Measurements from ENCODE around the gene SYNJ2.

Gene SYNJ2

DNA sequence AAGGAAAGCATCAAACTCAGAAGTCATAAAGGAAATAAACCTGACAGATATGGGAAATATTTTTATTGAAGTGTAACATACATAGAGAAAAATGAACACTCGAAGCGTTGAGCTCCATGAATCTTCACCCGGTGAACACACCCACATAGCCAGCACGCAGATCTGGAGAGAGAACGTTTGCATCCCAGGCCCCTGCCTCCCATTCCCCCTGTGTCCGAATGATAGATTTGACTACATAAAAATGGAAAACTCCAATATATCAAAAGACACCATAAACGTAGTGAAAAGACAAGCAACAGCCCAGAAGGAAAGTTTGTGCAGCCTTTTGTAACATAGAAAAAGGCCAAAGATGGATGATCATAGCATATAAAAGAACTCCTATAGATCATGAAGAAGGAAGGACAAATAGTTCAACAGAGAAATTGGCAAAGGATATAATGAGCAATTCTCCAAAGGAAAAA is 17.1 kb downstream of the SYNJ2 start:
- DNase-seq (ENCODE audit: low spot score) = no peak

DNA sequence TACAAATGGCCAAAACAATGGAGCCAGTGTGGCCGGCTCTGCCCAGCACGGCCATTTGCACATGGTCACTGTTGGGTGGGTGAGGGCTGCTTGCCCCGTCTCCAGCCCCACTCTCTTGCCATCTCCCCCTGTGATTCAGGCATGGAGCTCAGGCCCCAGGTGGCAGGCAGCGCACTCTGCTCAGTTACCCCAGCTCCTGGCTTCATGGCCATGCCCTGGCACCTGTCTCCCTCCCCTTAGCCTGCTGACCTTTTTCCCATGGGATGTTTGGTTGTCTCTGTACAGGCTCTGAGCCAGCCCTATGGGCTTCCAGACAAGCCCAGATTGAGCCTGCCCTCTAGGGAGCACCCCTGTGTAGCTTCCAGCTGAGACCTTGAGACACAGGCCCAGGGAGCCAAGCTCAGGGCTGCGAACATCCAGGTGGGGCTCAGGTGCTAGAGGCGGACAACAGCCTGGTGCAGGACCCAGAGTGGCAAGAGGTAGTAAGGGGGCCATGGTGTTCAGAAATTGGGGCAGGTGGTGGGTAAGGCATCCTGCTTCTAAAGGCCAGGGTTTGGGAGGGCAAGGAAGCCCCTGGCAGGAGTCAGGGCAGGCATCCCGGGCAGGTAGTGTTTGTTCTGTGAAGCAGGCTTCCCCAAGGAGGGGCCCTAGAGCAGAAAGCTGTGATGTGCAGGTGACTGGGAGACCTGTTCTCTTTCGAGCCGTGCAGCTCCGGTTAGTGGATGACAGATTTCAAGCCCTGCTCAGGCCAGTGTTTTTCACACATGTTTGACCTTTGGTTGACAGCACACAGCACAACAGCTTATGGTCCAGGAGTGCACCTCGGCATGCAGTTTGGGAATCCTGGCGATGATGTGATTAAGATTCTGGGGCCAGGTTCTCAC is 17.7 kb downstream of the SYNJ2 start:
- peak; percentile 41 for DNase-seq (ENCODE audit: low spot score)

DNA sequence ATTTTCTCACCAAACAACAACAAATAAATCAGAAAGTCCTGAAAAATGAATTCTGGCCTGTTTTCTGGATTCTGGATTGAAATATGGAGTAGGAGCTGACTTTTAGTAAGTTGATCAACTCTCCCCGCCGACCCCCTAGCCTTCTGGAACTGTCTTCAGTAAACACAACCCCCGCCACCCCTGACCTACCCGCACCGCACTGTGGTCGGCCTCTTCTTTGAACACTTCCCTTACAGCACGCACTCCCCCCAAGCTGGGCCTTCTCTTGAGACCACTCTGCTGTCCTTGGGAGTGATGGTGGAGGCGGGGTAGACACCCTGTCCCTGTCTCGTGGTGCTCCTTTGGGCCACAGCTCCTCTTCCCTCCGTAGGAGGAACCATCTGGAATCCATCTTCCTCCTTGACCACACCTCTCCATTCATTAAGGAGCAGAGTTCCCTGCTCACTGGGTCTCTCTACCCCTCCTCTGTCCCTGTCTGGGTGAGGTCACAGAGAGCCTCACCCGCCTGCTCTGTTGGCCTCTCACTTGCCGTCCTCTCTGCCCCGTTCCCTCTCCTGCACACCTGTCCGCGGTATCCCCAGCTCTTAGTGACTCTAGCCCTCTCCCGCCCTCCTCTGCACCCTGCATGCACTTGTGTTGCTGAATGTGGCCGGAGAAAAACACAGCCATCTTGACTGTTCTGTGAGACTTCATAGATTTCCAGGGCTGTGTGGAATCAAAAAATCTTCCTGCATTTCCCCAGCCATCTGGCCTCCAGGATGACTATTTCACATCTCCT is 19.1 kb downstream of the SYNJ2 start:
- no peak for DNase-seq (ENCODE audit: low spot score)

DNA sequence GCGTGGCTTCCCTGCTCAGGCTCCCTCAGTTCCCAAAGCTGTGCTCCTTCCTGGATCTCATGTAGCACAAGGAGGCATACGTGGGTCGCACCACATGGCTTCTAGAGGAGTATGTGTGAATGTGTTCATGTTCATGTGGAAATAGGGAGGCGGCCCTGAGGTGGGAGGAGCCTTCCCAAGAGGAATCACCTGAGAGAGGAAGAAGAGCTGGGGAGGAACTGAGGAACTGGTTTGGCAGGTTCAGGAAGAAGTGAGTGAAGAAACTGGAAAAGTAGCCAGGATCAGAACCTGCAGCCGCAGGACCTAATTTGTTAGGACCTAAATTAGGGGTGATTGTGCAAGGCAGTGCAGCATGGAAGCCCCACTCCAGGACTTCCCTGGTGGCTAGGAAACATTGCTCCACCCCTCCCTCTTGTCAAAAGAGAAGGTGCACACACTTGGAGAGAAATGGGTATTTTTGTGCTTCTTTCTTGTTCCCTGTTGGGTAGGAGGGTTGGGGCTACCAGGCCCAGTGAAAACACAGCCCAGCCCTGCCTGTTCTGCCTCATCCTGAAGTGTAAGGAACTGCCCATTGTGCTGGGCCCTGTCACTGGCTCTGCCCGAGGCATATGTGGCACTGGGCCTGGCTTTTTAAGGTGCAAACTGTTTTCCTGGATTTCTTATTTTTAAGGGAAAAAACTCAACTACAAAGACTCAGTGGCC is 20.7 kb downstream of the SYNJ2 start:
- DNase-seq (ENCODE audit: low spot score) = no peak

DNA sequence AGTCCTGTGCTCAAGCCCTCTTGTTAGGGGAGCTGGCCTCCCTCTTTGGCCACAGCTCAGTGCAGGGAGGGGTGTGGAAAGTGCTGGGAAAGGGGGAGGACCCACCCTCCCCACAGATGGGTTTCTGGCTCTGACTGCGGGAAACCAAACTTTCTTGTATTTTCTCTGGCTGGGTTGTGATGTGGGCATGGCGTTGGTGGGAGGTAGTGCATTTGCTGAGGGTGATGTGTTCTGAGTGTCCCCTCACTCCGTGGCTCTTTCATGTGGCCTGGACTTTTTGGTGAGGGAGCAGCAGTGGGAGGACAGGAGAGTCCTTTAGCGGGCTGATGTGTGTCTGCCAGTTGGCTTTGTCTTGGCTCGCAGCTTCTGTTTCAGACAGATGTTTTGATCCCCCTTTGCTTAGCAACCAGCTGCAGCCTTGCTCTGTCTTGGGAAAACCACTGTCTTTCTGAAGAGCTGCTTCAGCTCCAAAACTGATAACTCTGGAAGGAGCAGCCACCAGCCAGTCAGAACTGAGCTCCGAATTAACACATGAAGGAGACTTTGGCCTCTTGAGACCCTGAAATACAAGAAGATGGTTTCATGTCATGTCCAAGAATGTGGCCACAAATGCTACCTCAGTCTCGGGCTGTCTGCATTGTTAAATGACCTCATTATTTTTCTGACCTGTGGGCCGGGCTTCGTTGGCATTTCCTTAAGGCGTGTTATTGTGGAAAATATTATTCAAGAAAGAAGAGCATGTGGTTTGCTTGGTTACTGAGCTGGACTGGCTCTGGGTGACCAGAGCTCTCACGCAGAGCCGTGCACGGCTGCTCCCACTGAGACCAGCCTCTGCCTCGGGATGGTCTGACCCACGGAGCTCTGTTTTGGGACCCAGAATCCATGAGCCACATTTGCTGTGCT is 21.5 kb downstream of the SYNJ2 start:
- no peak for DNase-seq (ENCODE audit: low spot score)

DNA sequence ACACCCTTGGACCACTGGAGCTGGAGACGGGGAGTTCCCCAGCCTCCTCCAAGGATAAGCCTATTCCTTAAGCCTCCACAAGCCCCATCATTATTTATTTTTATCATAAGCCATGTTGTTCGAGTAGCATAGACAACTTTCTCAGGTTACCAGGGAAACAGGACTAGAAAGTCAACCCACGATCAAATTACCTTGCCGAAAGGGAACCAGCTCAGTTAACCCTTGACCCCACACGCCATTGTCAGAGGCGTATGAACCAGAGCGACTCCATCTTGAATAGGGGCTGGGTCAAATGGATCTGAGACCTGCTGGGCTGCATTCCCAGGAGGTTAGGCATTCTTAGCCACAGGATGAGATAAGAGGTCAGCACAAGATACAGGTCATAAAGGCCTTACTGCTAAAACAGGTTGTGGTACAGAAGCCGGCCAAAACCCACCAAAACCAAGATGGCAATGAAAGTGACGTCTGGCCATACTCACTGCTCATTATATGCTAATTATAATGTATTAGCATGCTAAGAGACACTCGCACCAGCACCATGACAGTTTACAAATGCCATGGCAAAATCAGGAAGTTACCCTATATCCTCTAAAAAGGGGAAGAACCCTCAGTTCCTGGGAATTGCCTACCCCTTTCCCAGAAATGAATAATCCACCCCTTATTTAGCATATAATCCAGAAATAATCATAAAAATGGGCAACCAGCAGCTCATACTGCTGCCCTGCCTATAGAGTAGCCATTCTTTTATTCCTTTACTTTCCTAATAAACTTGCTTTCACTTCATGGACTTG is 22.4 kb downstream of the SYNJ2 start:
- no peak for DNase-seq (ENCODE audit: low spot score)

DNA sequence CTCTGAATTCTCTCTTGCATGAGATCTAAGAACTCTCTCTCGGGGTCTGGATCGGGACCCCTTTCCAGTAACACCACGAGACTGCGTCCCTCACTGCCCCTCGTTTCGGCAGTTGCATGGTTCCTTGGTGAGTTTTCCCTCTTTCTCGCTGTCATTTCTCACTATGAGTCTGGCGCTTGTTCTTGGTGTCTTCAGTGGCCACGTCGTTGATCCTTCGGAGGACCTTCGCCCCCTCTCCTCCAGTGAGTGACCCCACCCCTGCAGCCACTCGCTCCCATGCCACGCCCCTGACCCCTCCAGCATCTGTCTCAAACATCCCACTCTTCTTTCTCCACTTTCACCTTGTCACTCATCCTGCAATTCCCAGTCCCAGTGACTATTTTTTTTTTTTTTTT is 23.0 kb downstream of the SYNJ2 start:
- DNase-seq (ENCODE audit: low spot score) = no peak

DNA sequence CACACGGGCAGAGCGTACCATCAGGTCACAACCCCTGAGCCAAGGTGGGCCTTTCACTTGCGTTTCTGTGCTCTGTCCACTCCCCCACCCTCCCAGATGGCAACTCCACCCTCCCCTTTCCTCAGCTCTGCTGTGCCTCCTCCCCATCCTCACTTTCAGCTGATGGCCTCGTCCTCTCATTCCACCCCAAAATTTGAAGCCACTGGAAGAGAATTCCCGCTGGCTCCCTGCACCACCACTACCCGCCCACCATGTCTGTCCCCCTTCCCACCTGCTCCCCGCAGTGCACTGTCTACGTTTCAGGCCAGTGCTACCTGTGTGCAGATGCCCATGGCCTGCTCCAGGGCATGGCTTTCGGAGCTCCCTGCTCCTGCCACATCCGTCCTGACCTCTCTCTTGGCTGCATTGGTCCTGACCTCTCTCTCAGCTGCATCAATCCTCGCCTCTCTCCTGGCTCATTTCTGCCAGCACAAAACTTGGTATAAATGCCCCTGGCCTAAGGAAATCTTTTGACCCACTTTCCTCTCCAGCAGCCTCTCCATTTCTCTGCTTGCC is 24.0 kb downstream of the SYNJ2 start:
- no peak for DNase-seq (ENCODE audit: low spot score)

DNA sequence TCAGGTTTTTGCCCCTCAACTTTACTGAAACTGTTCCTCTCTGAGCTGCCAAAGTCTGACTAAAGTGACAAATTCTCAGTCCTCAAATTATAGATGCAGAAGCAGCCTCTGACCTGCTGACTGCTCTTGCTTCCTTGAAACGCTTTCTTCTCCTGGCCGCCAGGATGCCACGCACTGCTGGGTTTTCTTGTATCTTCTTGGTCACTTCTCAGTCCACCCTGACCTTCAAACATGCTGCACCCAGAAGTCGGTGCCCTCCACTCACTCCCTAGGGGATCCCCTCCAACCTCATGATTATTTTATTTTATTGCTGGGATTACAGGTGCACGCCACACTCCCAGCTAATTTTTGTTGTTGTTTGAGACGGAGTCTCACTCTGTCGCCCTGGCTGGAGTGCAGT is 24.7 kb downstream of the SYNJ2 start:
- DNase-seq (ENCODE audit: low spot score) = no peak

DNA sequence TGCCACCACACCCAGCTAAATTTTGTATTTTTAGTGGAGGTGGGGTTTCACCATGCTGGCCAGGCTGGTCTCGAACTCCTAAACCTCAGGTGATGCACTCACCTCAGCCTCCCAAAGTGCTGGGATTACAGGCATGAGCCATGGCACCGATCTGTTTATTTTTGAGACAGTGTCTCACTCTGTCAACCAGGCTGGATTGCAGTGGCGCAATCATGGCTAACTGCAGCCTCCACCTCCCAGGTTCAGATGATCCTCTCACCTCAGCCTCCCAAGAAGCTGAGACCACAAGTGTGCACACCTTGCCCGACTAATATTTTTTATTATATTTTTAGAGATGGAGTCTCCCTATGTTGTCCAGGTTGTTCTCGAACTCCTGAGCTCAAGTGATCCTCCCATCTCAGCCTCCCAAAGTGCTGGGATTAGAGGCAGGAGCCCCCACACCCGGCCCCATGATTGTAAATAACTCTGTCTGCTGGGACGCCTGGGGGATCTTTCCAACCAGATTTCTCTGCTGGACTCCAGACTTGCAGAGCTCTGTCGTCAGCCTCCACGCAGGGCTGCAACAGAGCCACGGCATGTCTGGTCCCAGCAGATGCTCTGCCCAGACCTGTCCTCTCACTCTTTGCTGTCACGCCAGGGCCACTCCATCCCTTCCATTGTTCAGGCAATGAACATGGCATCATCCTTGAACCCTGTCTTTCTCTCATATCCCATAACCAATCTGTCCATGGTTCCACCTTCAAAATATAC is 25.3 kb downstream of the SYNJ2 start:
- no peak for DNase-seq (ENCODE audit: low spot score)

DNA sequence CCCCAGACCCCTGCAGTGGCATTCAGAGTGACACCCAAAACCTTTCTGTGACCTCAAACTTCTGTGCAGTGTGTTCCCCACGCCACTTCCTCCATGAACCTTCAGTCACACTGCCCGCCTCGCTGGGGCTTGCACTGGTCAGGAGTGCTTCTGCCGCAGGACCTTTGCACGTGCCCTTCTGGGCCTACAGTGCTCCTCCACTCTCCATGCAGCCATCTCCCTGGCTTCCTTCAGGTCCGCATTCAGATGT is 27.1 kb downstream of the SYNJ2 start:
- DNase-seq (ENCODE audit: low spot score) = no peak

DNA sequence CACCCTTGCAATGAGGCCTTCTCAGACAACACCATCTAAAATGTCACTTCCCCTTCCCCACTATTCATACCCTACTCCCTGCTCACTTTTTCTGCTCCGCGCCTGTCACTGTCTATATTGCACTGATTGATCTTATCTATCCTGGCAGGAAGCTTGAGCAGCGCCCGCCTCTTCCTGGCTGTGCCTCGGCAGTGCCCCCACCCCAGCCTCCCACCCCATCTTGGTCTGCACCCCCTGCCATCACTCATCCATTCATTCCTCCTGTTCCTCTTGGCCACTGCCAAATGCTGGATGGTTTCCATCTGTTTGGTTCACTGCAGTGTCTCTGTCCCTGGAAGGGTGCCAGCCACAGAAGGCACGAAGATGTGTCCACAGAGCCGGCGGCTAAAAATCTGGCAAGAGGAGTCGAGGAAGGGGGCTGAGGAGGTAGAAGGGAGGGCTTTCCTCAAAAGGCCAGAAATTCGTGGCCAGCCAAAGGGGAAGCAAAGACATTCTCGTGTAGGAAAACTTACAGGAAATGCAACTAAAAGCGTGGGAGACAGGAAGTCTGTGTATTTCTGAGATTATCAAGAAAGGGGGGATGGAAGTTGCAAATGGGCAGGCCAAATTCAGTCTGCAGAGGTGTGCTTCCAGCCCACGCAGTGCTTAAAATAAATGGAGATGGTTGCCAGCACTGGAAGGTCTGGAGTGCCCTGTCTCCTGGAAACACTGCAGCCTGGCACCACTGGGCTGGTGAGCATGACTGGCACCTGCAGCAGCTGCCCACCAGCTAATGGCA is 27.6 kb downstream of the SYNJ2 start:
- no peak for DNase-seq (ENCODE audit: low spot score)

DNA sequence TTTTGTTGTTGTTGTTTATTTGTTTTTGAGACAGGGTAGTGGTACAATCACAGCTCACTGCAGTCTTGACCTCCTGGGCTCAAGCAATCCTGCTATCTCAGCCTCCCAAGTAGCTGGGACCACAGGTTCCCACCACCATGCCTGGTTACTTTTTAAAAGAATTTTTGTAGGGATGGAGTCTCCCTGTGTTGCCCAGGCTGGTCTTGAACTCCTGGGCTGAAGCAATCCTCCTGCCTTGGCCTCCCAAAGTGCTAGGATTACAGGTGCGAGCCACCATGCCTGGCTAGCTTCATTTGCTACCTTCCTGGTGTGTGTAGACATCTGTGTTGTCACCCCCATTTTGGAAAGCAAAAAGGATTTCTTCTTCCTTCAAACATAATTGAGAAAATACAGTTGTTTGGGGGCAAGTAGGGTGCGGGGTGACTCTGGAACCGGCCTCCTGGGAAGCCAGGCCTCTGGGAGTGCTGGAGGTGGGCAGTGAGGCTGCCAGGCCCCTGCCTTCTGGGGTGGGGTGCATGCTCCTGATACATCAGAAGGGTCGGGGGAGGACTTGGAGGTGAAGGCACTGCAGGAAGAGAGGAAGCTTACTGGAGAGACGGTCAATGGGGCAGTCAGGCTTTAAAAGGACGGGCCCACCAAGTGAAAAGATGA is 28.4 kb downstream of the SYNJ2 start:
- no peak for DNase-seq (ENCODE audit: low spot score)

DNA sequence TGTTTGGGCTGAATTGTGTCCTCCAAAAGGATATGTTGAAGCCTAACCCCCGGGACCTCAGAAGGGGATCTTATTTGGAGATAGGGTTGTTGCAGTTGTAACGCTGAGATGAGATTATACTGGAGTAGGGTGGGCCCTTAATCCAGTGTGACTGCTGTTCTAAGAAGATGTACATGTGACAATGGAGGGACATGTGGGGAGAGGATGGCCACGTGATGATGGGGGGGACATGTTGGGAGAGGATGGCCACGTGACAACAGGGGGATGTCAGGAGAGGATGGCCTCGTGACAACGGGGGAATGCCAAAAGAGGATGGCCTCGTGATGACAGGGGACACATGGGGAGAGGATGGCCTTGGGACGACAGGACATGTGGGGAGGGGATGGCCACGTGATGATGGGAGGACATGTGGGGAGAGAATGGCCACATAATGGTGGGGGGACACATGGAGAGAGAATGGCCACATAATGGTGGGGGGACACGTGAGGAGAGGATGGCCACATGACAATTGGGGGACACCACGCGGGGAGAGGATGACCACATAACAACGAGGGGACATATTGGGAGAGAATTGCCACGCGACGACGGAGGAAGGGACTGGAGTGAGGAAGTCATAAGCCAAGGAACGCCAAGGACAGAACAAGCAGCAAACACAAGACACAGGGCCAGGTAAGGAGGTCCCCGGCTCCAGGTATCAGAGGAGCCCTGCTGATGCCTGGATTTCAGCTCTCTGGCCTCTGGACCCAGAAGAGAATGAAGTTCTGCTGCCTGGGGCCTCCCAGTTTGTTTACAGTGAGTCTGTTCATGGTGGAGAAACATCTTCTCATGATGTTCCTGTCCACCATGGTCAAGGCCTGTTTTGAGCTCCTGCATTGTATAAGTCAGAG is 29.2 kb downstream of the SYNJ2 start:
- no peak for DNase-seq (ENCODE audit: low spot score)

DNA sequence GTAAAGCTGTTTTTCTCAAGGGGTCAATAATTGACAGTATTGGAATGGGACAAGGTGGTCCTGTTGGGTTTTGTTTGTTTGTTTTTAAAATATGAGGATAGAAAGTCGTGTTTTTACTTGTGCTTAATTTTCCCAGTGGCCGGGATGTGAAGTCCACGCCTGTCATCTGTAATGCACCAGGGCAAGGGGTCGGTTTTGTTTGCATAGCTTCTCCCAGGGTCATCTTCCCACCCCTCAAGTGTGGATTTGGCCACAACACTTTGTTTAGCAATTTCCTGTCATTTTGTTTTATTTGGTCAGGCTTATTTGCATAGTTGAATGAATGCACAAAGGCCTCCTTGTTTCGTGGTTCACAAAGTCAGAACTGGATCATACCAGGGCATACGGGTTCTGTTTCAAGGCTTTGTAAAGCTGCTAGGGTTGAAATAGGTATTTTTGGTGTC is 29.8 kb downstream of the SYNJ2 start:
- no peak for DNase-seq (ENCODE audit: low spot score)

DNA sequence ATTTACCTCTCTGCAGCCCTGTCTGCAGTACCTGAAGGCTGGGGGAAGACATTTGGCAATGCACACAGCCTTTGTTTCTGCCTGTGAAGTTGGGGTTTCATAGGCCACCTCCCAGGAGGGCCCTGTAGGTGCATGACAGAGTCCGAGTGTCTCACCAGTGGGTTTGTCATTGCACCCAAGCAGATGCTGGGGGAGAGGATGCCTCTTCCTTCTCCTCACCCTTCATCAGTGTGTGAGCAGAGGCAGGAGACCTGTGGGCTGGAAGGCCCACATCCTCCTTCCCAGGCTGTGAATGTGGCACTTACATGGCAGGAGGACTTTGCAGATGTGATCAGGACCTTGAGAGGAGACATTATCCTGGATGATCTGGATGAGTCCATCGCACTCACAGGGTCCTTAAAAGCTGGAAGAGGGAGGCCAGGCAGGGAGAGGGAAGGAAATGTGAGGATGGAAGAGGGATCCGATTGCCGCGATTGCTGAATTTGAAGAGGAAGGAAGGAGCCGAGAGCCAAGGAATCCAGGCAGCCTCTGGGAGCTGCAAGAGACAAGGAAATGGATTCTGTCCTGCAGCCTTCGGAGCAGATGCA is 30.4 kb downstream of the SYNJ2 start:
- DNase-seq (ENCODE audit: low spot score) = no peak

Measured in SK-N-DZ (cell line).